Naive thymus-derived CD8-positive, alpha-beta T cell (primary cell): ENCODE data around the gene B9D2. TPM values are rescaled to one million over a fixed set of nuclear protein-coding genes. Genes with fewer than 3 reads are reported as not detected.
"Not testable (repeated sequence)": the region's sequence is repeated elsewhere in the genome, so short reads cannot be mapped to it uniquely, and the experiment has no call there.

Experiments used
- ATAC-seq, 2 donors: fragments of 150-1000 bp; cut with Tn5 transposase in 1 of 2; sonication (Bioruptor Pico), chemical (Tn5 transposase) in 1 of 2; 1 replicate in 1 of 2; 2 replicates in 1 of 2; pipeline ENCODE4 v1.10.0; 2021; ENCODE audit warnings: mild to moderate bottlenecking in 2 of 2, moderate library complexity in 2 of 2
- POLR2A ChIA-PET: fragments of 350-600 bp; sonication (Branson Sonifier 250); formaldehyde crosslinking; loops from one replicate; lab custom pipeline; 2021; ENCODE audit warnings: antibody characterized with exemption; lab: Charles Lee
- DNase-seq, 10 donors: peaks; one replicate each; pipeline versions ENCODE4 v3.0.0 to v3.0.0-alpha.2; 2020 to 2022
- H3K27ac Mint-ChIP-seq, 10 donors: one replicate each; pipeline ENCODE4 v1.8.0; 2020 to 2022; ENCODE audit warnings: mild to moderate bottlenecking in 10 of 10, mixed read lengths in 10 of 10, moderate library complexity in 4 of 10, inconsistent platforms in 1 of 10
- H3K27me3 Mint-ChIP-seq, 5 donors: one replicate each; pipeline ENCODE4 v1.8.0; 2021 to 2022; ENCODE audit warnings: mixed read lengths in 5 of 5
- H3K36me3 Mint-ChIP-seq, 3 donors: one replicate each; pipeline ENCODE4 v1.8.0; 2020 to 2022; ENCODE audit warnings: mixed read lengths in 3 of 3, mild to moderate bottlenecking in 2 of 3, inconsistent platforms in 1 of 3
- H3K4me1 Mint-ChIP-seq, 4 donors: one replicate each; pipeline ENCODE4 v1.8.0; 2021 to 2022; ENCODE audit warnings: mixed read lengths in 4 of 4
- H3K4me3 Mint-ChIP-seq, 10 donors: one replicate each; pipeline ENCODE4 v1.8.0; 2020 to 2022; ENCODE audit warnings: mild to moderate bottlenecking in 10 of 10, mixed read lengths in 10 of 10, moderate library complexity in 6 of 10, inconsistent platforms in 1 of 10
- H3K9me3 Mint-ChIP-seq, 9 donors: one replicate each; pipeline ENCODE4 v1.8.0; 2020 to 2022; ENCODE audit warnings: mixed read lengths in 9 of 9, mild to moderate bottlenecking in 3 of 9, inconsistent platforms in 1 of 9, moderate library complexity in 1 of 9
- polyA plus RNA-seq, 3 donors: library from polyadenylated mRNA; unstranded; fragments of 300-500 nt; fragmentation: Illumina TruSeq; gene quantifications; one replicate each; pipeline ENCODE4 v1.2.3, GENCODE V29; 2021
- total RNA-seq, 8 experiments: library from RNA in 2 of 8; stranded (reverse) in 2 of 8; gene quantifications; one replicate each; pipeline ENCODE4 v1.2.3 and lab custom pipeline; 2021 to 2026

B9D2 gene, protein sequence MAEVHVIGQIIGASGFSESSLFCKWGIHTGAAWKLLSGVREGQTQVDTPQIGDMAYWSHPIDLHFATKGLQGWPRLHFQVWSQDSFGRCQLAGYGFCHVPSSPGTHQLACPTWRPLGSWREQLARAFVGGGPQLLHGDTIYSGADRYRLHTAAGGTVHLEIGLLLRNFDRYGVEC
- 10 to 100 TPM; 15.0 to 17.3 TPM for total RNA-seq
- 10 to 100 TPM; 12.6 to 20.9 (median 19.8) TPM for polyA plus RNA-seq
- 6.4 to 29.3 (median 14.0) reads per million in 6 experiments for total RNA-seq (lab: John Stamatoyannopoulos, UW)

- Mint-ChIP-seq H3K36me3 (peaks cover 0 to 1% (median 0%) of the 10 kb centered on the region in 3 donors), H3K27me3 (no peaks in the 10 kb centered on the region), H3K9me3 (no peaks in the 10 kb centered on the region), H3K4me1 (peaks cover 12 to 57% (median 40%) of the 10 kb centered on the region in 4 donors), H3K27ac (peak within 1 kb of the TSS; percentile 99 to 100 (median 100)), H3K4me3 (peak within 1 kb of the TSS; percentile 89 to 97 (median 94))
- peak; percentile 91 to 100 (median 98) for DNase-seq
- peak; percentile 93 to 94 for ATAC-seq
- POLR2A ChIA-PET = interaction anchor here (0.6 to 5.3 kb wide), 22 partner anchors 8 to 879 kb away, joined by 3 to 95 read pairs (median 4); partner anchors contain the start of genes BCKDHA, CCDC97, DMAC2 and EXOSC5
Observed at GRCh38 chr19:41363753-41364523, at the start of gene B9D2. TSS of gene B9D2 (minus strand) at chr19:41364149. CDS start at chr19:41363519, 630 bp downstream.

DNA sequence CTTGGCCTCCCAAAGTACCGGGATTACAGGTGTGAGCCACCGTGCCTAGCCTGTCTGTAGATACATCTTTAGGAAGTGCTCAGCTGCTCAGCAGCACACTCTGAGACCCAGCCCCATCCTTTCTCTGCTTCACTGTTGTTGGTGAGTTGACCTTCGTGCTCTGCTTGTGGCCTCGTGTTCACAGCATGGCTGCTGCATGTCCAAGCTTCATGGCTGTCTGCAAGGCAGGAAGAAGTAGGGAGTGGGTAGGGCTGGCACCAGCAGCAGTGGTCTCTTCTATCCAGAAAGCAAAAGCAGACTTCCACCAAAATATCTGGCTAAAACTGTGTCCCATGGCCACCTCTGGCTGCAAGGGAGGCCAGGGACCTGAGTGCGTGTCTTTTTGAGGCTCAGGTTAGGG is 49.0 kb upstream of the B9D2 start:
- POLR2A ChIA-PET = no interaction called here

GRCh38 chr19:41411968-41412265 is 48.0 kb upstream of the B9D2 start:
- H3K36me3 Mint-ChIP-seq = peaks cover 0 to 44% (median 4%) of the 10 kb centered on the region in 3 donors
- POLR2A ChIA-PET = no interaction called here
- H3K4me3 Mint-ChIP-seq = no peak overlapping the region
- no peak for DNase-seq
- no peak for ATAC-seq
- H3K9me3 Mint-ChIP-seq = no peaks in the 10 kb centered on the region
- no peaks in the 10 kb centered on the region for H3K27me3 Mint-ChIP-seq
- peak overlapping the region in 2 of 10 donors; percentile 9 to 71 for H3K27ac Mint-ChIP-seq
- H3K4me1 Mint-ChIP-seq = peaks cover 11 to 23% (median 16%) of the 10 kb centered on the region in 4 donors

More for the DNA sequence above, 49.0 kb upstream of the B9D2 start:
- Mint-ChIP-seq H3K27ac (no peak overlapping the region), H3K4me3 (no peak overlapping the region), H3K36me3 (peaks cover 0 to 54% (median 4%) of the 10 kb centered on the region in 3 donors), H3K27me3 (no peaks in the 10 kb centered on the region), H3K9me3 (no peaks in the 10 kb centered on the region), H3K4me1 (peaks cover 11 to 18% (median 12%) of the 10 kb centered on the region in 4 donors)
- DNase-seq = no peak
- ATAC-seq = no peak

GRCh38 chr19:41411100-41411967 is 47.4 kb upstream of the B9D2 start:
- peak overlapping the region in 2 of 10 donors; percentile 9 to 31 for H3K27ac Mint-ChIP-seq

DNA sequence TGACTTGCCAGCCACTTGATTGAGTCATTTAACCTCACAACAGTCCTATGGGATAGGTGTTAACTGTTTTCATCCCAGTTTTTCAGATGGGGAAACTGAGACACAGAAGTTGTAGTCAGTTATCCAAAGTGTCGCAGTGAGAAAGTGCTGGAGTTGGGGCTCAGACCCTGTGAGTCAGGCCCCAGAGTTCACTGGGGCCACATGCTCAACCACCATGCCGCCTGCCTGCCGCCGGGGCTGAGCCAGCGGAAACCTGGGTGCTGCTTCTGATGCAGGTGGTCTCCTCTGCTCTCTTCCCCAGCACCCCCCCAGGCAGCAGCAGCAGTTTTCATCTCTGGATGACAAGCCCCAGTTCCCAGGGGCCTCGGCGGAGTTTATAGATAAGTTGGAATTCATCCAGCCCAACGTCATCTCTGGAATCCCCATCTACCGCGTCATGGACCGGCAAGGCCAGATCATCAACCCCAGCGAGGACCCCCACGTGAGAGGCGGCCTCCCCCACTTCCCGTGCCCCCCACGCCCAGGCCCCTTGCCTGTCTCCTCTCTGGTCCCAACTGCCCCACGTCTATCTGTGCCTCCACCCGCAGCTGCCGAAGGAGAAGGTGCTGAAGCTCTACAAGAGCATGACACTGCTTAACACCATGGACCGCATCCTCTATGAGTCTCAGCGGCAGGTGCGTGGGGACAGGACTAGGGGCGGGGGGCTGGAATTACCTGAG is 46.5 kb upstream of the B9D2 start:
- H3K27me3 Mint-ChIP-seq = no peaks in the 10 kb centered on the region
- no peak for ATAC-seq
- H3K9me3 Mint-ChIP-seq = no peaks in the 10 kb centered on the region
- peaks cover 11 to 26% (median 17%) of the 10 kb centered on the region in 4 donors for H3K4me1 Mint-ChIP-seq
- DNase-seq = no peak
- POLR2A ChIA-PET = interaction anchor here (0.7 kb wide), 1 partner anchor 14 kb away, joined by 3 read pairs; no protein-coding TSS in a partner anchor
- H3K4me3 Mint-ChIP-seq = no peak overlapping the region
- H3K36me3 Mint-ChIP-seq = peaks cover 0 to 33% (median 4%) of the 10 kb centered on the region in 3 donors
- H3K27ac Mint-ChIP-seq = peak overlapping the region in 2 of 10 donors; percentile 31 to 67

More at GRCh38 chr19:41411100-41411967, 47.4 kb upstream of the B9D2 start:
- no peaks in the 10 kb centered on the region for H3K9me3 Mint-ChIP-seq
- H3K27me3 Mint-ChIP-seq = no peaks in the 10 kb centered on the region
- POLR2A ChIA-PET = no interaction called here
- H3K36me3 Mint-ChIP-seq = peaks cover 0 to 42% (median 4%) of the 10 kb centered on the region in 3 donors
- peaks cover 11 to 24% (median 16%) of the 10 kb centered on the region in 4 donors for H3K4me1 Mint-ChIP-seq
- DNase-seq (no peak), ATAC-seq (no peak)
- no peak overlapping the region for H3K4me3 Mint-ChIP-seq

DNA sequence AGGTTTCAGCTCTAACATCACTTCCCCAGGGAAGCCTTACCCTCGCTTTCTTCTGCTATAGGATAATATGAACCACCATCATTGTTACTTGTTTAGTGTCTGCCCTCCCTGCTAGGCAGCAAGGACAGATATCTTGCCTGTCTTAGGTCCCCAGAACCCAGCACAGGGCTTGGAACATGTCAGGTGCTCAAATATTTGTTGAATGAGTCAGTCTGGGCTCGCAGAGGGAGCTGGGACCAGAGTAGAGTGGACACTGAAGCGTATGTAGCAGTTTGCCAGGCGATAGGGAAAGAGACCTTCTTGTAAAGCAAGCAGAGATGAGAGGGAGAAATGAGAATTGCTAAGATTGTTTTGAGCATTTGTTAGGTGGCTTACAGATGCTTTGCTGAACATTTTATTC is 45.3 kb upstream of the B9D2 start:
- Mint-ChIP-seq H3K4me1 (peaks cover 11 to 28% (median 18%) of the 10 kb centered on the region in 4 donors), H3K27me3 (no peaks in the 10 kb centered on the region), H3K9me3 (no peaks in the 10 kb centered on the region), H3K36me3 (peaks cover 0 to 28% (median 0%) of the 10 kb centered on the region in 3 donors), H3K27ac (peak overlapping the region in 4 of 10 donors; percentile 8 to 84 (median 46)), H3K4me3 (no peak overlapping the region)
- POLR2A ChIA-PET = interaction anchor here (1.1 kb wide), 1 partner anchor 8 kb away, joined by 4 read pairs; no protein-coding TSS in a partner anchor
- ATAC-seq (no peak), DNase-seq (no peak)

DNA sequence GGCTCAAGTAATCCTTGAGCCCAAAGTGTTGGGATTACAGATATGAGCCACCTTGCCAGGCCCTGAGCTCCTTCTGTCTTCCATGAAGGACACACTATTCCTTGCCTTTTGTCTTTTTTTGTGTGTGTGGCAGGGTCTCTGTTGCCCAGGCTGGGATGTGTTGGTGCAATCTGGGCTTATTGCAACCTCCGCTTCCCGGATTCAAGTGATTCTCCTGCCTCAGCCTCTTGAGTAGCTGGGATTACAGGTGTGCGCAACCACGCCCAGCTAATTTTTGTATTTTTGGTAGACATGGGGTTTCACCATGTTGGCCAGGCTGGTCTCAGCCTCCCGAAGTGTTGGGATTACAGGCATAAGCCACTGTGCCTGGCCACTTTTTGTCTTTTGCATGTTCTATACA is 44.9 kb upstream of the B9D2 start:
- POLR2A ChIA-PET = interaction anchor here (1.1 to 1.2 kb wide), 2 partner anchors 9 to 19 kb away, joined by 3 to 4 read pairs; no protein-coding TSS in a partner anchor
- H3K27me3 Mint-ChIP-seq, H3K9me3 Mint-ChIP-seq, ATAC-seq, H3K4me3 Mint-ChIP-seq, DNase-seq: not testable (repeated sequence)
- Mint-ChIP-seq H3K36me3 (peaks cover 0 to 25% (median 0%) of the 10 kb centered on the region in 3 donors), H3K27ac (peak overlapping the region in 3 of 10 donors; percentile 39 to 89 (median 45)), H3K4me1 (peaks cover 11 to 30% (median 18%) of the 10 kb centered on the region in 4 donors)

- no peaks in the 10 kb centered on the region for H3K9me3 Mint-ChIP-seq
- H3K36me3 Mint-ChIP-seq = peaks cover 0 to 23% (median 0%) of the 10 kb centered on the region in 3 donors
- H3K4me1 Mint-ChIP-seq = peaks cover 11 to 32% (median 19%) of the 10 kb centered on the region in 4 donors
- no peak overlapping the region for H3K4me3 Mint-ChIP-seq
- H3K27ac Mint-ChIP-seq = peak overlapping the region in 1 of 10 donors; percentile 27
- DNase-seq (no peak), ATAC-seq (no peak)
- POLR2A ChIA-PET = interaction anchor here (1.1 to 1.2 kb wide), 2 partner anchors 9 to 20 kb away, joined by 3 to 4 read pairs; no protein-coding TSS in a partner anchor
- H3K27me3 Mint-ChIP-seq = no peaks in the 10 kb centered on the region
Observed at GRCh38 chr19:41408256-41408655, 44.3 kb upstream of the B9D2 start.

DNA sequence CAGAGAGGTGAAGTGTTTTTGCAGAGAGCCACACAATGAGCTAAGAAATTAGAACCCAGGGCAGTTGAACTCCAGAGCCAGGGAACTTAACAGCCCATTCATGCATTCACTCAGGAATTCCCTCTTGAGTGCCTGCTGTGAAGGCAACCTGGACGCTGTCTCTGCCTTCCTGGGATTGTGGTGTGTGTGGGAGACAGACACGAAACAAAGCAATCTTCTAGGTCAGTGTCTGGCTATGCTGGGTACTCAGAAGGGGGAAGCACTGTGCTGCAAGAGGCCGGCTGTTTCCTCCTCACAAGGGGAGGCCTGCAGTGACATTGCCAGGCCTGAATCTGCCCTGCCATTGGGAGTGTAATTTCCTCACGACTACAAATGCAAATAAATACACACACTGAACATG is 43.3 kb upstream of the B9D2 start:
- Mint-ChIP-seq H3K27me3 (no peaks in the 10 kb centered on the region), H3K4me3 (no peak overlapping the region)

GRCh38 chr19:41405776-41406175 is 41.8 kb upstream of the B9D2 start:
- H3K36me3 Mint-ChIP-seq = peaks cover 0 to 26% (median 0%) of the 10 kb centered on the region in 3 donors
- peaks cover 19 to 42% (median 23%) of the 10 kb centered on the region in 4 donors for H3K4me1 Mint-ChIP-seq
- ATAC-seq (no peak), DNase-seq (no peak)
- H3K9me3 Mint-ChIP-seq = no peaks in the 10 kb centered on the region
- POLR2A ChIA-PET = interaction anchor here (0.5 to 0.6 kb wide), 2 partner anchors 11 to 680 kb away, joined by 3 to 4 read pairs; no protein-coding TSS in a partner anchor
- H3K27ac Mint-ChIP-seq = no peak overlapping the region
- no peak overlapping the region for H3K4me3 Mint-ChIP-seq
- no peaks in the 10 kb centered on the region for H3K27me3 Mint-ChIP-seq

More for the DNA sequence above, 43.3 kb upstream of the B9D2 start:
- ATAC-seq = no peak
- Mint-ChIP-seq H3K36me3 (peaks cover 0 to 21% (median 0%) of the 10 kb centered on the region in 3 donors), H3K27ac (peak overlapping the region in 5 of 10 donors; percentile 19 to 78 (median 41)), H3K9me3 (no peaks in the 10 kb centered on the region), H3K4me1 (peaks cover 11 to 36% (median 20%) of the 10 kb centered on the region in 4 donors)
- POLR2A ChIA-PET = interaction anchor here (1.2 kb wide), 1 partner anchor 21 kb away, joined by 3 read pairs; no protein-coding TSS in a partner anchor
- no peak for DNase-seq
